Upper lobe of left lung (tissue), 4 donors: ENCODE measurements around the gene OR10G3.

Experiments
- CTCF ChIP-seq, 6 experiments: fragments of 450-650 bp in 4 of 6; fragments of 200-600 bp in 2 of 6; sonication (generic) in 2 of 6; IDR thresholded peaks; one replicate each; pipeline ENCODE4 v1.5.1; 2016 to 2019; ENCODE audit warnings: antibody characterized with exemption in 6 of 6
- EP300 ChIP-seq, 4 donors: sonication (generic); formaldehyde crosslinking; IDR thresholded peaks; one replicate each; pipeline ENCODE4 v1.5.1; 2017; ENCODE audit warnings: antibody characterized with exemption in 4 of 4, control low read depth in 2 of 4

- TF ChIP-seq CTCF (IDR thresholded peaks at IDR 0.05) (no peak), EP300 (IDR thresholded peaks at IDR 0.05) (no peak)
Observed at GRCh38 chr14:21543963-21544362, 35.9 kb downstream of the OR10G3 start.
